ENCODE data around the gene UBE2R2.
"Not testable (repeated sequence)": the region's sequence is repeated elsewhere in the genome, so short reads cannot be mapped to it uniquely, and the experiment has no call there.

UBE2R2 gene

DNA sequence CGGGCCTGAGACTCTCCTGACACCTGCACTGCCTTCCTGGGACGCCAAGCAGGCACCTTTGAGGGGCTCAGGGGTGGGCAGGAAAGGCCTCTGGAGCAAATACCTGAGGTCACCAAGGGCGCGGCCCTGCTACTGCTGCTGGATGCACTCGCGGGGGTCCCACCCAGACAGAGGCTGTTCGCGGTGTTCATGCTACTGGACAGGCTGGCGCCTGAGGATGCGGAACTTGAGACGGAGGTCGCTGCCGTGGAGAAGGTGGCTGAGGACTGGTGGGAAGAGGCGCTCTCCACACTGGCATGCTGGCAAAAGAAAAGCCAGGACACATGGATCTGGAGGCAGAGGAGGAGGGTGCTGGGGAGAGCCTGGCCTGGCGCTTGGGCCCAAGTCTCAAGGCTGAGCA, 110.7 kb downstream of the UBE2R2 start:
- no peak for DNase-seq (ENCODE audit: low read depth)

DNA sequence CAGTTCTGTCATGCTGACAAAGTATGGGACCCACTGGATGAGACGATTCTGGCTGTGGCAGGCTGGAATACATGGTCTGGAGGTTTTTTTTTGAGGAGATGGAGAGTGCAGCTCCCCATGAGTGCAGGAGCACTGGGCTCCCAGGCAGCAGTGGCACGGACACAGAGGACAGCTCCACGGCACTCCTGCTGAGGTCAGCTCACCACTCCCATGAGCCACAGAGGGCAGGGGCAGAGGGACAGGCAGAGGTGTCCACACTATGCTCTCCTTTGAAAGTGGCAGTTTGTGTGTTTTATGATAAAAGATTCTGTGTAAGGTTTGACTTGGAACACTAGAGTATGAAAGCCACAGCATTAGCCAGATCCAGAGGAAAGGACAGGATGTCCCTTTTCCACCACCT, 114.4 kb downstream of the UBE2R2 start:
- DNase-seq (ENCODE audit: low read depth), result no peak

DNA sequence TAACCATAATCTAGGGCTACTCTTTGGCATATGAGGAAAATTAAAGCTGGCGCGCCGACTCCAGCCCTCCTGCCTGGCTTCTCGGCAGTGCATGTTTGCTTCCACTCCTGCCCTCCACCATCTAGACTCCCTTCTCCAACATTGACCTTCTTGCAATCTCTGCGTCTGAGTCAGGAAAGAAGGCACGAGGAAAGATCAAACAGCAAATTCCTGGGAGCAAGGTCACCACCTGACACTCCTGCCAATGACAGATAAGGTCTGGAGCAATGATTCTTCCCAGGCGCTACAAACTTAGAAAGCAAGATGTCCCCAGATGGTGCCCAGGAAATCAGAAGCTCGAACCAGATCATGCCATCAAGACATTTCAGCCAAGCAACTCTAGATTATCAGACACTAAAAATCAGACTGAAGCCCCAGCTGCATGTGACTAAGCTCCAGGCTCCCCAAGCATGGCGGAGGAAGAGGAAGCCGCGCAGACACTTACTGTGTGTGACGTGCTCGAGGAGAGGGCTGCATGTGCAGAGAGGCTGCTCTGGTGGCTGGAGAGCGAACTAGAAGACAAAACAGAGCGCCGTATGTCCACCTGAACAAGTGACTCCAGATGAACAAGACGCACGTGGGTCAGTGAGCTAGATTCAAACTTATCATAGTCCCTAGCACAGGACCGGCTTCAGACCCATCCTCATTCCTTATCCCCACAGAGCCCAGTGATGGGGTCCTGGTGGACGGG, 115.3 kb downstream of the UBE2R2 start:
- no peak for DNase-seq (ENCODE audit: low read depth)

DNA sequence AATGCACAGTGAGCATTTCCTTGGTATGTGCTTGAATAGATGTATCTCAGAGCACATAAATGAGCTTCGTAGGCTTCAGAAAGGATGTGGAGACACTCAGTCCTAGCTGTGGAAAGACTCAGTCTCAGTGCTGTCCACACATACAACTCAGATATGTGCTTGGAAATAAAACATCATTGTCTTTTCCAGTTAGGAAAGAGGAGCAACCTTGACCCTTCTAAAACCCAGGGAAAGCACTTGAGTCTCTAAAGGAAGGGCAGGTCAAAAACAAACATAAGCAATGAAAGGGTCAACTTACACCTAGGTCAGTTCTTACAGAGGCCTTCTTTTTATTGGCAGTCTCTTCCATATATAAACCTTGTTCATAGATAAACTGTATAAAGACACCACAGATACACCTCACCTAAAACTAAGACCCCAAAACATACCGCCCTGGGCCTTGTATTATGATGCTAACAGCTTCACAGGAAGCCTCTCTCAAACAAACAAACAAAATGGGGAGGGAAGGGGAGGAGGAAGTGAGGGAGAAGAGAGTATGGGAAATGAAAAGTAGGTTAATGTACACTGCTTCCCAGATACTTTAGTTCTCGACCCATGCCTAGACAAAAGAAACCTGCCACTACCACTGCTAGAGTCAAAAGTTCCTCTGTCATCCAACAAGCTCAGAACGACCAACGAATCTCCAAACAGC, 117.4 kb downstream of the UBE2R2 start:
- no peak for DNase-seq (ENCODE audit: low read depth)

- DNase-seq (ENCODE audit: low read depth), result no peak
Observed at GRCh38 chr9:33939924-33940874, 123.2 kb downstream of the UBE2R2 start.

DNA sequence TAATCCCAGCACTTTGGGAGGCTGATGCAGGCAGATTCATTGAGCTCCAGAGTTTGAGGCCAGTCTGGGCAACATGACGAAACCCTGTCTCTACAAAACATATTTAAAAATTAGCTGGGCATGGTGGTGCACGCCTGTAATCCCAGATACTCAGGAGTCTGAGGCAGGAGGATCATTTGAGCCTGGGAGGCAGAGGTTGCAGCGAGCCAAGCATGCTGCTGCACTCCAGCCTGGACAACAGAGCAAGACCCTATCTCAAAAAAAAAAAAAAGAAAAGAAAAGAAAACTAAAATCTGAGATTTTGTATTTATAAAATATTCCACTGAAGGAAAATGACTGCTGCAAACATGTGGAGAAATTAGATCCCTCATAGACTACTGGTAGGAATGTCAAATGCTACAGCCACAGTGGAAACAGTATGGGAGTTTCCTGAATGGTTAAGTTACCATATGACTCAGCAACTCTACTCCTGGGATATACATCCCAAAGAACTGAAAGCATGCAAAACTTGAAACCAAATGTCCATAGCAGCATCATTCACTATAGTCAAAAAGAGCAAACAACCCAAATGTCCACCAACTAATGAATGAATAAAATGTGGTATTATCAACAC, 125.6 kb downstream of the UBE2R2 start:
- peak; percentile 58 for DNase-seq (ENCODE audit: low read depth)

DNA sequence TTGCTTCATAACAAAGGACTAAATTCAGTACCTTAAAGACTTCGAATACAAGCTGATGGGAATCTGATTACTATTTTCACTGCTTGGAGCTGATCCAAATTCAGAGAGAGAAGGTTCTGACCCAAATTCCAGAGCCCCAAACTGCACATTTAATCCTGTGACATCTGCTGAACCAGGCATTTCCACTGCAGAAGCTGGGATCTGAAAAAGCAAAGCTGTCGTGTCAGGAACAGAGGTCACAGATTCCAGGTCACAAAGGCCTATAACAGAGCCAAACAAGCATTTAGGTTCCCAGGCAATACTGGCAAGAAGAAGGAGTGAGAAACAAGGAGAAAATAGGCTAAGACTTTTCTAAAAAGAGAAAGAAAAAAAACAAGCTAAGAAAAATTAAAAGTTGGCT, 126.4 kb downstream of the UBE2R2 start:
- no peak for DNase-seq (ENCODE audit: low read depth)

GRCh38 chr9:33946779-33947535, 130.0 kb downstream of the UBE2R2 start:
- peak; percentile 91 for DNase-seq (ENCODE audit: low read depth)

DNA sequence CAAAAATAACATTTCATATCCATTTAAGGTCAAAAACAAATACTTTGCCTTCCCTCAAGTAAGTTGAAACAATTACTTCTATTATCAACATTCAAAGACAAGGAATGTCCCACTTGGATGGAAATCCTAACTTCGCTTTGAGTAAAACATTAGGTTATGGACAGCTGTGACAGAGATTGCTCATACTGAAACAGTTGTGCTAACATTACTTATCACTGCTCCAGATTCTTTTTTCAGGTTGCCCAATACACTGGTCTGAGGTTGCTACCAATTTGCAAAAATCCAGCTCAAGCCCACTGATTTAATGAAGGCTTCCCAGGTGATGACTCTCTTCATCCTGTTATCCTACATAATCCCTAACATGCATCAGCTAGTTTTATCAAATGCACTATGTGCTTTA, 133.4 kb downstream of the UBE2R2 start:
- DNase-seq (ENCODE audit: low read depth), result no peak

GRCh38 chr9:33952066-33952465, 135.1 kb downstream of the UBE2R2 start:
- no peak for DNase-seq (ENCODE audit: low read depth)

DNA sequence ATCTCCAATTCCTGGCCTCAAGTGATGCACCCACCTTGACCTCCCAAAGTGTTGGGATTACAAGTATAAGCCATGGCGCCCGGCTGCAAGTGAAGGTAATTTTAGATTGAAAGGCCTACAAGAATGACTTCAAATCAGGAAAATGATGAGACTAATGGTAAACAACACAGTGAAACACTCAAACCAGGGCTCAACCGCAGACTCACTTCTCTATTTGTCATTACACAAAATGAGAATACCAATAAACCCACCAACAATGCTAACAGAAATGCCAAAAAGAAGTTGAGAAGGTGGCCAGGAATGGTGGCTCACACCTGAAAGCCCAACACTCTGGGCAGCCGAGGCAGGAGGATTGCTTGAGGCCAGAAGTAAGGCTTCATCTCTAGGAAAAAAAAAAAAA, 139.6 kb downstream of the UBE2R2 start:
- DNase-seq (ENCODE audit: low read depth), result no peak

DNA sequence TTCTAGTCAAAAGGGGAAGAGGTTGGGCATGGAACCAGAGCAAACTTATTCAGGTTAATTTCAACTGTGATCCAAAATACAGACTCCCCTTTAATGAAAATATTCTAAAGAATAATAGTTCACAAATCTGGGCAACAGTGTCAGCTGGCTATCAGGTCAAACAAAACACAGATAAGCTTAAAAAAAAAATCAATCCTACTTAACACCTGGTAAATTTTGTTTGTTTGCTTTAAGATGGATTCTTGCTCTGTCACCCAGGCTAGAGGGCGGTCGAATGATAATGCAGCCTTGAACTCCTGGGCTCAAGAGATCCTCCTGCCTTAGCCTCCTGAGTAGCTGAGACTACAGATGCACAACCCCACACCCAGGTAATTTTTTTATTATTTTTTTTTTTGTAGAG, 142.8 kb downstream of the UBE2R2 start:
- DNase-seq (ENCODE audit: low read depth), result no peak

DNA sequence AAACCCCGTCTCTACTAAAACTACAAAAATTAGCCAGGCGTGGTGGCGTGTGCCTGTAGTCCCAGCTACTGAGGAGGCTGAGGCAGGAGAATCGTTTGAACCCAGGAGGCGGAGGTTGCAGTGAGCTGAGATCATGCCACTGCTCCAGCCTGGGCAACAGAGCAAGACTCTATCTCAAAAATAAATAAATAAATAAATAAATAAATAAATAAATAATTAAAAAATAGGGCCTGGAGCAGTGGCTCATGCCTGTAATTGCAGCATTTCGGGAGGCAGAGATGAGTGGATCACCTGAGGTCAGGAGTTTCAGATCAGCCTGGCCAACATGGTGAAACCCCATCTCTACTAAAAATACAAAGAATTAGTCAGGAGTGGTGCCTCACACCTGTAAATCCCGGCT, 145.5 kb downstream of the UBE2R2 start:
- DNase-seq (ENCODE audit: low read depth), result not testable (repeated sequence)

GRCh38 chr9:33964086-33964768, 147.3 kb downstream of the UBE2R2 start:
- no peak for DNase-seq (ENCODE audit: low read depth)
